GM12878 (cell line): ENCODE measurements around the gene SDS. TPM values are rescaled to one million over a fixed set of nuclear protein-coding genes. Genes with fewer than 3 reads are reported as not detected.

Source experiments
- ATAC-seq: fragments of 200-7000 bp; cut with Tn5 transposase; 3 replicates; pipeline ENCODE4 v1.9.1; 2020; ENCODE audit warnings: mild to moderate bottlenecking, moderate library complexity
- BruUV-seq: library from RNA; stranded (reverse); fragments of 400-500 nt; replicated peaks from 2 replicates; lab custom pipeline; 2021; lab: Mats Ljungman, UMichigan
- CTCF ChIA-PET: fragments of 300-600 bp; sonication (Branson Sonifier 250); formaldehyde crosslinking; extraction: SDS; loops from one replicate; lab custom pipeline; 2021; ENCODE audit warnings: inconsistent platforms; lab: Yijun Ruan, JAX
- POLR2A ChIA-PET: fragments of 350-600 bp; formaldehyde crosslinking; extraction: SDS; loops from one replicate; lab custom pipeline; 2021; ENCODE audit warnings: inconsistent platforms; lab: Charles Lee
- RAD21 ChIA-PET: fragments of 300-600 bp; sonication (Branson Sonifier 250); formaldehyde crosslinking; loops from one replicate; lab custom pipeline; 2023; ENCODE audit warnings: antibody characterized with exemption; ENCODE audit not compliant: unreplicated experiment; lab: Charles Lee
- SMC1A ChIA-PET: fragments of 300-600 bp; sonication (Branson Sonifier 250); formaldehyde crosslinking; loops from one replicate; lab custom pipeline; 2023; ENCODE audit not compliant: unreplicated experiment, uncharacterized antibody; lab: Charles Lee
- DNase-seq: peaks from one replicate; pipeline ENCODE4 v3.0.0-alpha.2; 2011; ENCODE audit warnings: low read depth, low spot score
- FAIRE-seq: peaks from 3 replicates; lab custom pipeline; 2011; peaks lifted over from hg19 to GRCh38; lab: Jason Lieb, UNC
- H2AFZ ChIP-seq: 2 replicates; pipeline ENCODE4 v1.6.0; 2011; ENCODE audit warnings: low read depth, low read length, control low read depth; ENCODE audit not compliant: control insufficient read depth
- H3K27ac ChIP-seq: 2 replicates; pipeline ENCODE4 v1.5.1; 2011; ENCODE audit warnings: control low read depth; ENCODE audit not compliant: control insufficient read depth, insufficient read depth
- H3K27me3 ChIP-seq, 2 experiments: replicated peaks in 1 of 2; 2 replicates each; pipeline versions ENCODE4 v1.6.0 to v1.6.1; 2011; ENCODE audit warnings: low read length in 1 of 2; ENCODE audit not compliant: control insufficient read depth in 2 of 2, insufficient read depth in 2 of 2
- H3K36me3 ChIP-seq, 2 experiments: 2 replicates each; pipeline ENCODE4 v1.5.1; 2011; ENCODE audit warnings: low read length in 1 of 2; ENCODE audit not compliant: control insufficient read depth in 2 of 2, insufficient read depth in 2 of 2
- H3K4me1 ChIP-seq: 2 replicates; pipeline ENCODE4 v1.6.1; 2011; ENCODE audit warnings: mild to moderate bottlenecking, low read length, moderate library complexity, mixed read lengths; ENCODE audit not compliant: control insufficient read depth, insufficient read depth
- H3K4me2 ChIP-seq: 2 replicates; pipeline ENCODE4 v1.6.0; 2011; ENCODE audit warnings: control low read depth; ENCODE audit not compliant: control insufficient read depth, insufficient read depth
- H3K4me3 ChIP-seq: fragments of 200-600 bp; sonication (generic); 2 replicates; pipeline ENCODE4 v1.5.1; 2016
- H3K79me2 ChIP-seq: 2 replicates; pipeline ENCODE4 v1.6.0; 2011; ENCODE audit warnings: low read length; ENCODE audit not compliant: control insufficient read depth, insufficient read depth
- H3K9ac ChIP-seq: 2 replicates; pipeline ENCODE4 v1.8.0; 2011; ENCODE audit warnings: low read length, control low read depth, mixed read lengths; ENCODE audit not compliant: control insufficient read depth, insufficient read depth
- H3K9me3 ChIP-seq: replicated peaks from 3 replicates; pipeline ENCODE4 v1.5.1; 2011; ENCODE audit warnings: mild to moderate bottlenecking, low read length; ENCODE audit not compliant: control insufficient read depth, insufficient read depth
- H4K20me1 ChIP-seq: 2 replicates; pipeline ENCODE4 v1.6.0; 2011; ENCODE audit not compliant: control insufficient read depth, insufficient read depth
- CTCF ChIP-seq, 3 experiments: IDR thresholded peaks in 2 of 3; conservative IDR thresholded peaks in 1 of 3; 2 replicates each; pipeline ENCODE4 v1.5.1; 2011; ENCODE audit warnings: low read depth in 3 of 3, low read length in 3 of 3, mild to moderate bottlenecking in 3 of 3, control low read depth in 2 of 3, moderate library complexity in 2 of 3, inconsistent platforms in 1 of 3, mixed read lengths in 1 of 3; ENCODE audit not compliant: control insufficient read depth in 2 of 3, insufficient read depth in 1 of 3; ENCODE audit errors: extremely low read depth in 1 of 3
- CUX1 ChIP-seq: IDR thresholded peaks from 2 replicates; pipeline ENCODE4 v1.6.1; 2012; ENCODE audit warnings: improper control_type of control experiment, low read depth, low read length; ENCODE audit not compliant: insufficient replicate concordance
- HCFC1 ChIP-seq: fragments of 150-350 bp; IDR thresholded peaks from 2 replicates; pipeline ENCODE4 v1.6.1; 2014; ENCODE audit warnings: low read length
- IKZF1 ChIP-seq: fragments of 450-650 bp; conservative IDR thresholded peaks from 2 replicates; pipeline ENCODE4 v1.6.1; 2017; ENCODE audit warnings: antibody characterized with exemption, mild to moderate bottlenecking
- RFX5 ChIP-seq: IDR thresholded peaks from 2 replicates; pipeline ENCODE4 v1.6.1; 2011; ENCODE audit warnings: low read depth, low read length, improper control_type of control experiment
- SUZ12 ChIP-seq: fragments of 200-600 bp; sonication (generic); IDR thresholded peaks from one replicate; pipeline ENCODE4 v1.6.1; 2018; ENCODE audit warnings: antibody characterized with exemption, mild to moderate bottlenecking; ENCODE audit not compliant: unreplicated experiment
- WGBS: methylation state at CpG from one replicate; pipeline ENCODE4 v1.1.6; 2016; ENCODE audit warnings: low lambda C conversion rate; ENCODE audit not compliant: insufficient replicate concordance, insufficient coverage; ENCODE audit errors: missing lambda C conversion rate; 5-methylcytosine and 5-hydroxymethylcytosine counted together
- in situ Hi-C: fragments of 300-500 bp; cut with MboI; formaldehyde crosslinking; loops from 9 replicates; pipeline ENCODE4 v1.14.3; 2018; ENCODE audit warnings: mixed read lengths
- intact Hi-C: fragments of 100-400 bp; cut with micrococcal nuclease; formaldehyde crosslinking; loops from one replicate; pipeline ENCODE4 v1.14.2; 2022; ENCODE audit not compliant: unreplicated experiment
- polyA plus RNA-seq, 11 experiments: library from polyadenylated mRNA; depleted of rRNA in 4 of 11; unstranded in 6 of 11; stranded (reverse) in 5 of 11; fragments of >200 nt; fragmentation: Nextera tagmentation in 4 of 11; fragmentation: Illumina TruSeq in 1 of 11; extraction: Ambion mirVana in 4 of 11; extraction: Trizol in 1 of 11; gene quantifications; 1 replicate in 1 of 11; 2 replicates in 10 of 11; pipeline versions ENCODE4 v1.2.1 to v1.2.3, GENCODE V29; 2011 to 2016; ENCODE audit warnings: inconsistent platforms in 2 of 11, missing spikeins in 2 of 11, low read depth in 1 of 11
- total RNA-seq, 4 experiments: library from RNA; depleted of rRNA in 3 of 4; stranded (reverse); fragments of >200 nt in 3 of 4; fragmentation: Illumina TruSeq in 1 of 4; extraction: Trizol in 1 of 4; gene quantifications; 2 replicates each; pipeline versions ENCODE4 v1.2.1 to v1.2.3, GENCODE V29; 2013 to 2021

SDS gene
- total and polyA plus RNA-seq, 10 of the 15 experiments (the other 5 are each of a cell fraction or from before 2014, with no cell fraction given) = 0.18 TPM; not detected in 9

- ChIA-PET RAD21 (interaction anchor here (0.9 to 1.1 kb wide), 2 partner anchors 27 to 187 kb away, joined by 3 read pairs; no protein-coding TSS in a partner anchor), SMC1A (no interaction called here), POLR2A (no interaction called here), CTCF (interaction anchor here (1.0 to 1.1 kb wide), 2 partner anchors 43 to 150 kb away, joined by 3 to 5 read pairs; no protein-coding TSS in a partner anchor)
- no TSS peak for BruUV-seq
- no peak for FAIRE-seq
- H3K9me3 ChIP-seq = no peaks in the 10 kb centered on the region
- no peak overlapping the region for H3K9ac ChIP-seq
- no peaks in the 10 kb centered on the region for H3K27me3 ChIP-seq
- no peak overlapping the region for H2AFZ ChIP-seq
- H3K4me3 ChIP-seq = no peak overlapping the region
- no peak for DNase-seq
- no peaks in the 10 kb centered on the region for H3K79me2 ChIP-seq
- no peaks in the 10 kb centered on the region; the same call in 1 of the 2 replicates for H3K4me1 ChIP-seq
- no peak overlapping the region for H3K27ac ChIP-seq
- ATAC-seq = no peak
- H3K4me2 ChIP-seq = no peak overlapping the region
- no peaks in the 10 kb centered on the region for H4K20me1 ChIP-seq
- in situ Hi-C loops = no loop called here
- 99% methylated on average over 4 of the region's 4 CpGs for WGBS
- TF ChIP-seq RFX5 (no peak), SUZ12 (no peak), CUX1 (no peak), CTCF (IDR thresholded peaks at IDR 0.05 in 2 of 3, conservative IDR thresholded peaks at IDR 0.05 in 1 of 3; ENCODE audit: control insufficient read depth in 2 of 3, extremely low read depth in 1 of 3, insufficient read depth in 1 of 3, low read depth in 3 of 3, low read length in 3 of 3) (no peak), IKZF1 (no peak), HCFC1 (no peak)
- TF ChIP-seq, all 136 proteins: peak for 0
- H3K36me3 ChIP-seq = no peaks in the 10 kb centered on the region; a peak in 1 of 4 replicates
- intact Hi-C loops = no loop called here
Measured at GRCh38 chr12:113382206-113382605, 21.5 kb downstream of the SDS start.
